Ectodermal cell (in vitro differentiated cells): ENCODE measurements around the gene CHRNB1.

Experiments
- H3K27ac ChIP-seq: 2 replicates; pipeline ENCODE4 v1.7.0; 2013; ENCODE audit warnings: mild to moderate bottlenecking, low read depth, low read length; ENCODE audit not compliant: insufficient read depth, poor library complexity, severe bottlenecking
- H3K27me3 ChIP-seq: 2 replicates; pipeline ENCODE4 v1.7.0; 2013; ENCODE audit warnings: mild to moderate bottlenecking, low read length; ENCODE audit not compliant: insufficient read depth, control insufficient read depth, poor library complexity, severe bottlenecking
- H3K36me3 ChIP-seq: one replicate; pipeline ENCODE4 v1.7.0; 2013; ENCODE audit warnings: low read length; ENCODE audit not compliant: control insufficient read depth, insufficient read depth
- H3K4me1 ChIP-seq: one replicate; pipeline ENCODE4 v1.7.0; 2013; ENCODE audit warnings: low read length; ENCODE audit not compliant: control insufficient read depth, insufficient read depth
- H3K4me3 ChIP-seq: 2 replicates; pipeline ENCODE4 v1.7.0; 2013; ENCODE audit warnings: low read depth, low read length, control low read depth; ENCODE audit not compliant: insufficient read depth
- H3K9me3 ChIP-seq: 2 replicates; pipeline ENCODE4 v1.7.0; 2013; ENCODE audit warnings: mild to moderate bottlenecking, low read length, moderate library complexity; ENCODE audit not compliant: control insufficient read depth
- WGBS, 2 experiments: methylation state at CpG; one replicate each; pipeline ENCODE4 v1.1.7; 2013; ENCODE audit warnings: missing lambda C conversion rate in 2 of 2; 5-methylcytosine and 5-hydroxymethylcytosine counted together

Gene CHRNB1

GRCh38 chr17:7483255-7484066 is 38.6 kb downstream of the CHRNB1 start:
- 3 to 4% methylated on average over 38 of the region's 38 CpGs for WGBS, 2 experiments
- peak overlapping the region; percentile 62 for H3K4me3 ChIP-seq
- H3K27me3 ChIP-seq: no peaks in the 10 kb centered on the region
- no peaks in the 10 kb centered on the region for H3K36me3 ChIP-seq
- peak overlapping the region; percentile 99 for H3K27ac ChIP-seq
- H3K9me3 ChIP-seq: no peaks in the 10 kb centered on the region
- peaks cover 38% of the 10 kb centered on the region for H3K4me1 ChIP-seq

- WGBS, 2 experiments: 0% methylated on average over 64 of the region's 64 CpGs
- Histone ChIP-seq H3K36me3 (no peaks in the 10 kb centered on the region), H3K4me3 (peak within 1 kb of the TSS; percentile 62), H3K27me3 (no peaks in the 10 kb centered on the region), H3K27ac (peak within 1 kb of the TSS; percentile 99), H3K4me1 (peaks cover 35% of the 10 kb centered on the region), H3K9me3 (no peaks in the 10 kb centered on the region)
Measured at GRCh38 chr17:7484067-7484918, 39.4 kb downstream of the CHRNB1 start, which contains the start of gene POLR2A. Gene POLR2A, plus strand, starts transcription at chr17:7484366.

- no peaks in the 10 kb centered on the region for H3K36me3 ChIP-seq
- 0 to 1% methylated on average over 19 of the region's 19 CpGs for WGBS, 2 experiments
- H3K27me3 ChIP-seq: no peaks in the 10 kb centered on the region
- H3K9me3 ChIP-seq: no peaks in the 10 kb centered on the region
- H3K27ac ChIP-seq: peak overlapping the region; percentile 38
- H3K4me3 ChIP-seq: peak overlapping the region; percentile 62
- peaks cover 32% of the 10 kb centered on the region for H3K4me1 ChIP-seq
Measured at GRCh38 chr17:7484919-7485377, 40.1 kb downstream of the CHRNB1 start.

GRCh38 chr17:7486181-7486580 is 41.3 kb downstream of the CHRNB1 start:
- 77 to 83% methylated on average over 2 to 3 of the region's 3 CpGs for WGBS, 2 experiments
- no peak overlapping the region for H3K27ac ChIP-seq
- H3K4me3 ChIP-seq: peak overlapping the region; percentile 18

GRCh38 chr17:7490144-7490543 is 45.3 kb downstream of the CHRNB1 start:
- Histone ChIP-seq H3K27me3 (no peaks in the 10 kb centered on the region), H3K4me3 (no peak overlapping the region), H3K9me3 (no peaks in the 10 kb centered on the region), H3K36me3 (no peaks in the 10 kb centered on the region), H3K27ac (no peak overlapping the region), H3K4me1 (peaks cover 10% of the 10 kb centered on the region)
- WGBS, 2 experiments: 88% methylated on average over 8 of the region's 8 CpGs

More at GRCh38 chr17:7486181-7486580, 41.3 kb downstream of the CHRNB1 start:
- Histone ChIP-seq H3K4me1 (peaks cover 28% of the 10 kb centered on the region), H3K36me3 (no peaks in the 10 kb centered on the region), H3K9me3 (no peaks in the 10 kb centered on the region), H3K27me3 (no peaks in the 10 kb centered on the region)

- H3K36me3 ChIP-seq: peaks cover 8% of the 10 kb centered on the region
- 87 to 93% methylated on average over 1 of the region's 1 CpG for WGBS, 2 experiments
- H3K27ac ChIP-seq: no peak overlapping the region
- H3K4me1 ChIP-seq: no peaks in the 10 kb centered on the region
- no peaks in the 10 kb centered on the region for H3K9me3 ChIP-seq
- no peaks in the 10 kb centered on the region for H3K27me3 ChIP-seq
- no peak overlapping the region for H3K4me3 ChIP-seq
Measured at GRCh38 chr17:7491583-7491982, 46.7 kb downstream of the CHRNB1 start.

GRCh38 chr17:7493941-7494340 is 49.1 kb downstream of the CHRNB1 start:
- Histone ChIP-seq H3K27ac (no peak overlapping the region), H3K4me1 (no peaks in the 10 kb centered on the region), H3K27me3 (no peaks in the 10 kb centered on the region), H3K9me3 (no peaks in the 10 kb centered on the region), H3K4me3 (no peak overlapping the region), H3K36me3 (peaks cover 28% of the 10 kb centered on the region)
- WGBS, 2 experiments: 96 to 99% methylated on average over 3 of the region's 3 CpGs

GRCh38 chr17:7495906-7496434 is 51.1 kb downstream of the CHRNB1 start:
- WGBS, 2 experiments: 95 to 96% methylated on average over 12 of the region's 12 CpGs
- Histone ChIP-seq H3K4me1 (no peaks in the 10 kb centered on the region), H3K9me3 (no peaks in the 10 kb centered on the region), H3K27me3 (no peaks in the 10 kb centered on the region), H3K4me3 (no peak overlapping the region), H3K27ac (no peak overlapping the region), H3K36me3 (peaks cover 45% of the 10 kb centered on the region)

GRCh38 chr17:7496470-7497183 is 51.8 kb downstream of the CHRNB1 start:
- WGBS, 2 experiments: 95 to 96% methylated on average over 20 of the region's 20 CpGs
- no peaks in the 10 kb centered on the region for H3K4me1 ChIP-seq
- no peaks in the 10 kb centered on the region for H3K27me3 ChIP-seq
- H3K36me3 ChIP-seq: peaks cover 51% of the 10 kb centered on the region
- H3K4me3 ChIP-seq: no peak overlapping the region
- no peaks in the 10 kb centered on the region for H3K9me3 ChIP-seq
- no peak overlapping the region for H3K27ac ChIP-seq
